Epidermal melanocyte (primary cell): ENCODE results near the gene THBD.
"Not testable (repeated sequence)": the region's sequence is repeated elsewhere in the genome, so short reads cannot be mapped to it uniquely, and the experiment has no call there.

Experiments used
- DNase-seq: peaks from one replicate; pipeline ENCODE4 v3.0.0; 2011; ENCODE audit warnings: low spot score; ENCODE audit not compliant: insufficient read length

Gene THBD

DNA sequence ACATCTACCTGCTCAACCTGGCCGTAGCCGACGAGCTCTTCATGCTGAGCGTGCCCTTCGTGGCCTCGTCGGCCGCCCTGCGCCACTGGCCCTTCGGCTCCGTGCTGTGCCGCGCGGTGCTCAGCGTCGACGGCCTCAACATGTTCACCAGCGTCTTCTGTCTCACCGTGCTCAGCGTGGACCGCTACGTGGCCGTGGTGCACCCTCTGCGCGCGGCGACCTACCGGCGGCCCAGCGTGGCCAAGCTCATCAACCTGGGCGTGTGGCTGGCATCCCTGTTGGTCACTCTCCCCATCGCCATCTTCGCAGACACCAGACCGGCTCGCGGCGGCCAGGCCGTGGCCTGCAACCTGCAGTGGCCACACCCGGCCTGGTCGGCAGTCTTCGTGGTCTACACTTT lies 13.7 kb downstream of the THBD start:
- DNase-seq = no peak

GRCh38 chr20:23034721-23035671 lies 14.5 kb downstream of the THBD start, which contains the start of gene SSTR4:
TSS of gene SSTR4 (plus strand) at chr20:23035312. CDS start at chr20:23035484, 172 bp downstream.
- DNase-seq = no peak

DNA sequence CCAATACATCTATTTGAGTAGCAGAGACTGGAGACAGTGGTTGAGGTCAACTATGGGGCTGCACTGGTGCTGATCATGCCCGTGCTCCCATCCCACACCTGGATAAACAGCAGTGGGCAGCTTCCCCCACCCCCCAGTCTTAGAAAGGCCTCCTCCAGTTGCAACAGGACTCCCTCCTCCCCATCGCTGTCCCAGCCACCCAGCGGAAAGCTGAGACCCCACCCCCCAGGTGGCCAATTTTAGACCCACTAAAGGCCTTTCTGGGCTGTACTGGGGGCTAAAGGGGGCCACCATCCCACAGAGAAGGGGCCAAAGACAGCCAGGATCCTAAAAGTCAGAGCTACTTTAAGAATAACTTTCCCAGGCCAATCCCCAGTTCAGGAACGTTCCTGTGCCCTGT lies 15.6 kb downstream of the THBD start:
- no peak for DNase-seq

- DNase-seq = no peak
Measured at GRCh38 chr20:23032750-23033078, 16.8 kb downstream of the THBD start.

DNA sequence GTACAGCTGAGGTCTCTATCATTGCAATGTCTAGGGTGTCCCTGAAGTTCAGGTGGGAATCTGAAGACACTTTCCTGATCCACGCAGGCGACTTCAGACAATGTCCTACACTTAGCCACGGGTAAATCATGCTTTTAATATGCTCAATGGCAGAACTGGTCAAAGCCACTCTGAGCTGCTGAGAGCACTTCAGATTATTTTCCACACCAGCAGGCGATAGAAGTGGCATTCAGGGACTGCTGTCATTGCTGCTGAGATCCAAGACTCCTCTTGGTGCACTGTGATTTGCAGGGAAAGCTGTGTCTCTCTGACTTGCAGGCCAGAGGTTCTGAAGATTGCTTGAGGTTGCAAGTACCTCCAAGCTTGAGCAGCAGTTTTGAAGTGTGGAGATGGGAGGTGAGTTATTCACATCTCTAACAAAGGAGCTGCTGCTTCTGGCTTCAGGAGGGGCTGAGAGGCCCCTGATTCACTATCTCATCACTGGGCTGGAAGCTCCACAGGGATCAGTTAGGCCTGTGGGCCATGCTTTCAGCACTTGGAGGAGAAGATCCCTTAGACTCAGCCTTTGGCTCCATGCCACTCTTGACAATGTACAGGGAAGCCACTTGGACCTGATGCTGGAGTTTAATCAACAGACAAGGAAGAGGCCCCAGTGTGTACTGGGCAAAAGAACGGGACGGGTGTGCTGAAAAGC lies 17.3 kb downstream of the THBD start:
- DNase-seq = no peak

GRCh38 chr20:23031346-23031745 lies 18.1 kb downstream of the THBD start:
- DNase-seq = no peak

GRCh38 chr20:23029324-23029723 lies 20.1 kb downstream of the THBD start:
- no peak for DNase-seq

GRCh38 chr20:23028392-23028791 lies 21.1 kb downstream of the THBD start:
- DNase-seq = no peak

DNA sequence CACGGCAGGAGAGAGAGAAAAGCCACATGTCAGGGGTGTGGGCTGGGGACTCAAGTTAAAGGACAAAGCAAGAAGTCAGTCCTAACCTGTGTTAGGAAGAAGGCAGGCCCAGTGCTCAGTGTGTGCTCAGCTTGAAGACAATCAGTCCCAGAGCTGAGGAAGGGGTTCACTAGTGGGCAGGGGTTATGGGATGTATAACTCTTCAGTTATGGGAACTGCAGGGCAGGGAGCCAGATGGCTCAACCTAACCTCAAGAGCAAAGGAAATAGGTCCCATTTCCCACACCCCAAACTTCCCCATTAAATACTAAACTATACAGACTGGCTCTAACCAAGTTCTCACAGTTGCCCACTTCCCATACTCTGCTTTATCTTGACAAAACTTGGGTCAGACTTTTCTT lies 21.8 kb downstream of the THBD start:
- DNase-seq = no peak

DNA sequence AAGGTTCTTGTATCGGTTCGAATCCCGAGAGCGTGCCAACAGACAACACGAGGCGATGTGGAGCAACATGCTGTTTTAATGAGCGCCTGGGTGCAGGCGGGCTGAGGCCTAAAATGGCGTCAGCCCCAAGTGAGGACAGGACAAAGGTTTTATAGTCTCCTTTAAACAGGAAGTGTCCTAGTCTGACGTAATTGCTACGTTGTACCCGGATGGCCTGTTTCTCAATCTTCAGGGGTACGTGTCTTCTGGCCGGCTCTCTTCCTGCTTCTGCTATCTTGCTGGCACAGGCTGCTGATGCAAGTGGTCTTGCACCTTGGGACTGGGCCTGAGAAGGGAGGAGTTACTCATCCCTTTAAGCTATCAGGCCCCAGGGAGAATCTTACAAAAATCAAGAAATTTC lies 24.0 kb downstream of the THBD start:
- not testable (repeated sequence) for DNase-seq

DNA sequence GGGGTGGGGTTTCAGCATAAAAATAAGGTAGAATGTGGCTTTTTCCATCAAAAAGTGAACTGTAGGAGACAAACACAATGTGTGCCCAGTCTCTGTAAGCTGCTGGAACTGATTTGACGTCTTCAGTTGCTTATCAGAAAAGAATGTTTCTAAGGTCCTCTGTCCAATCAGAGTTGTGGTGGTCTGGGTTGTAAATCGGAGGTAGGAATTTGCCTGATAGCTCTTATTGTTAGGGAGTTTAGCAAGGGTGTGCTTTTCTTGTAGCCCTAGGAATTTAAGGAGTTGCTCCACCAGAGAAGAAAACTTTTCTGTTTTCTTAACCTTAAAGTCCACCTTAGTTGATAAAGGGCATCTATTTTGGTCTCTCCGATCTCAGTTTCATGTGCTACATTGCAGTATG lies 24.8 kb downstream of the THBD start:
- DNase-seq = no peak

- DNase-seq = peak; percentile 64
Measured at GRCh38 chr20:23023621-23024177, 25.8 kb downstream of the THBD start.

- DNase-seq = no peak
Measured at GRCh38 chr20:23022849-23023248, 26.6 kb downstream of the THBD start.

- no peak for DNase-seq
Measured at GRCh38 chr20:23021951-23022350, 27.5 kb downstream of the THBD start.

GRCh38 chr20:23021541-23021940 lies 27.9 kb downstream of the THBD start:
- no peak for DNase-seq

DNA sequence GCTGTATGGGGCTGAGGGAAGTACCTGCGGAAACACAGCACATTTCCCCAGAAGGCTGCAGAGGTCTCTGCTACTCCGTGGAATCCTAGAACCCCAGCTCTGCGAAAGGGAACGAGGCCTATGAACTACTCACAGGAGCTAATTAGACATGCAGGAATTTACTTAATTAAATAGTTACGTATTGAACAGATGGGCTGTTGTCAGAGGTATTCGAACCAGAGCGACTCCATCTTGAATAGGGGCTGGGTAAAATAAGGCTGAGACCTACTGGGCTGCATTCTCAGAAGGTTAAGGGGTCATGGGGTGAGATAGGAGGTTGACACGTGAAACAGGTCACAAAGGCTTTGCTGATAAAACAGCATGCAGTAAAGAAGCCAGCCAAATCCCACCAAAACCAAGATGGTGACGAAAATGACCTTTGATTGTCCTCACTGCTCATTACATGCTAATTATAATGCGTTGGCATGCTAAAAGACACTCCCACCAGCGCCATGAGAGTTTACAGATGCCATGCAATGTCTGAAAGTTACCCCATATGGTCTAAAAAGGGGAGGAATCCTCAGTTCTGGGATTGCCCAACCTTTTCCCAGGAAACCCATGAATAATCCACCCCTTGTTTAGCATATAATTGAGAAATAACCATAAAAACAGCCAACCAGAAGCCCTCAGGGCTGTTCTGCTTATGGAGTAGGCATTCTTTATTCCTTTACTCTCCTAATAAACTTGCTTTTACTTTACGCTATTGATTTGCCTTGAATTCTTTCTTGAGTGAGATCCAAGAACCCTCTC lies 29.0 kb downstream of the THBD start:
- no peak for DNase-seq

DNA sequence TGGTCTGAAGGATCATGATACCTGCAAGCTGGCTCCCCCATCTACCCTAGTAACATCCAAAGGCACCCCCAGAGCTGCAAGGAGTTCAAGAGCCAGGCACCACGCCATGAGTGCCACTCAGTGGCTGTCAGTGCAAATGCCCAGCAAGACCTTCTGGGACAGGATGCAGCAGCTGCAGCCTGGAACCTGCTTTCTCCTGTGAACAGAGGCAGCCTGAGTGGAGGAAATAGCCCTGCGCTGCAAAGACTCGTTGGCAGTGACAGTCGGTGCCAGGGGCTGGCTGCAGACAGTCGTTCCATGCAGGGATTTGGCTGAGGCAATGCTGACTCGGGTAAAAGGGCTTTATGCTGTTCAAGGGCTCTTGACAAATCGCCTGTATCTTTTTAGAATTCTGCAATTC lies 30.1 kb downstream of the THBD start:
- DNase-seq = no peak

- DNase-seq = no peak
Measured at GRCh38 chr20:23018941-23019340, 30.5 kb downstream of the THBD start.

GRCh38 chr20:23018432-23018831 lies 31.0 kb downstream of the THBD start:
- DNase-seq = no peak

GRCh38 chr20:23017516-23017915 lies 32.0 kb downstream of the THBD start:
- no peak for DNase-seq

- no peak for DNase-seq
Measured at GRCh38 chr20:23013429-23013828, 36.0 kb downstream of the THBD start.
